ENCODE measurements around the gene ACOT8. TPM values are rescaled to one million over a fixed set of nuclear protein-coding genes. Genes with fewer than 3 reads are reported as not detected.
"Not testable (repeated sequence)": the region's sequence is repeated elsewhere in the genome, so short reads cannot be mapped to it uniquely, and the experiment has no call there.

Gene ACOT8
- total RNA-seq, 1 donor from 2014 or later, result 25.6 TPM

GRCh38 chr20:45834797-45835161 lies 22.4 kb downstream of the ACOT8 start:
- peaks cover 6% of the 10 kb centered on the region for H3K36me3 ChIP-seq
- H3K4me3 ChIP-seq, result peak overlapping the region; percentile 84
- TF ChIP-seq CTCF (IDR thresholded peaks at IDR 0.05), result no peak
- peak overlapping the region; percentile 95 for H3K27ac ChIP-seq
- no peak for DNase-seq
- H3K9me3 ChIP-seq, result no peaks in the 10 kb centered on the region
- no peak for ATAC-seq
- H3K27me3 ChIP-seq (ENCODE audit: low read depth), result no peaks in the 10 kb centered on the region
- intact Hi-C loops (cut with DNase I), result no loop called here
- H3K4me1 ChIP-seq, result peaks cover 46% of the 10 kb centered on the region

- intact Hi-C loops (cut with DNase I), result no loop called here
- ATAC-seq, result peak; percentile 89 to 91
Measured at GRCh38 chr20:45833883-45834796, 23.1 kb downstream of the ACOT8 start.

GRCh38 chr20:45833030-45833882 lies 23.9 kb downstream of the ACOT8 start, which contains the start of gene SNX21:
SNX21 (plus strand) TSS chr20:45833799; CDS start chr20:45833920, 121 bp downstream.
- intact Hi-C loops (cut with DNase I), result no loop called here
- peaks cover 46% of the 10 kb centered on the region for H3K4me1 ChIP-seq
- peaks cover 5% of the 10 kb centered on the region for H3K36me3 ChIP-seq
- TF ChIP-seq CTCF (IDR thresholded peaks at IDR 0.05), result no peak
- DNase-seq (peak; percentile 82), ATAC-seq (peak; percentile 91 to 92)
- H3K4me3 ChIP-seq, result peak within 1 kb of the TSS; percentile 84
- peak within 1 kb of the TSS; percentile 95 for H3K27ac ChIP-seq
- no peaks in the 10 kb centered on the region for H3K9me3 ChIP-seq
- H3K27me3 ChIP-seq (ENCODE audit: low read depth), result no peaks in the 10 kb centered on the region

More at GRCh38 chr20:45833883-45834796, 23.1 kb downstream of the ACOT8 start:
- Histone ChIP-seq H3K27ac (peak overlapping the region; percentile 95), H3K4me1 (peaks cover 46% of the 10 kb centered on the region), H3K4me3 (peak overlapping the region; percentile 84), H3K27me3 (ENCODE audit: low read depth) (no peaks in the 10 kb centered on the region), H3K9me3 (no peaks in the 10 kb centered on the region), H3K36me3 (peaks cover 5% of the 10 kb centered on the region)
- TF ChIP-seq CTCF (IDR thresholded peaks at IDR 0.05), result no peak
- peak; percentile 76 for DNase-seq

- H3K4me1 ChIP-seq, result peaks cover 46% of the 10 kb centered on the region
- H3K9me3 ChIP-seq, result no peaks in the 10 kb centered on the region
- H3K27me3 ChIP-seq (ENCODE audit: low read depth), result no peaks in the 10 kb centered on the region
- H3K4me3 ChIP-seq, result peak overlapping the region; percentile 84
- no peak for ATAC-seq
- TF ChIP-seq CTCF (IDR thresholded peaks at IDR 0.05), result no peak
- intact Hi-C loops (cut with DNase I), result no loop called here
- H3K36me3 ChIP-seq, result peaks cover under 1% of the 10 kb centered on the region
- peak overlapping the region; percentile 95 for H3K27ac ChIP-seq
- no peak for DNase-seq
Measured at GRCh38 chr20:45832619-45833018, 24.6 kb downstream of the ACOT8 start.

GRCh38 chr20:45829673-45830106 lies 27.5 kb downstream of the ACOT8 start:
- H3K9me3 ChIP-seq; DNase-seq; H3K27ac ChIP-seq; H3K27me3 ChIP-seq (ENCODE audit: low read depth); ATAC-seq; intact Hi-C loops (cut with DNase I); H3K4me3 ChIP-seq; H3K36me3 ChIP-seq: not testable (repeated sequence)
- H3K4me1 ChIP-seq, result peaks cover 36% of the 10 kb centered on the region
